Tibial artery (tissue), 4 donors: Measurements from ENCODE around the gene FAM120B.

Experiments used
- DNase-seq, 2 donors: peaks; one replicate each; pipeline ENCODE4 v3.0.0-alpha.2; 2019
- H3K27ac ChIP-seq, 2 donors: fragments of 200-600 bp; sonication (generic) in 1 of 2; 1 replicate in 1 of 2; 2 replicates in 1 of 2; pipeline ENCODE4 v1.5.1; 2018 to 2019; ENCODE audit warnings: mild to moderate bottlenecking in 1 of 2
- H3K27me3 ChIP-seq, 2 donors: fragments of 200-600 bp; sonication (generic) in 1 of 2; one replicate each; pipeline versions ENCODE4 v1.5.1 to v1.6.0; 2016 to 2019
- H3K36me3 ChIP-seq, 3 donors: fragments of 200-600 bp; sonication (generic) in 2 of 3; one replicate each; pipeline ENCODE4 v1.5.1; 2016 to 2019; ENCODE audit warnings: mild to moderate bottlenecking in 2 of 3
- H3K4me1 ChIP-seq, 4 donors: fragments of 200-600 bp; sonication (generic) in 2 of 4; 1 replicate in 3 of 4; 2 replicates in 1 of 4; pipeline ENCODE4 v1.5.1; 2016 to 2019
- H3K4me3 ChIP-seq, 2 donors: fragments of 200-600 bp; sonication (generic) in 1 of 2; 1 replicate in 1 of 2; 2 replicates in 1 of 2; pipeline ENCODE4 v1.5.1; 2018 to 2019; ENCODE audit warnings: mild to moderate bottlenecking in 2 of 2
- H3K9me3 ChIP-seq, 3 donors: fragments of 200-600 bp; sonication (generic) in 1 of 3; one replicate each; pipeline ENCODE4 v1.5.1; 2016 to 2019
- intact Hi-C: fragments of 100-400 bp; cut with DNase I; formaldehyde crosslinking; loops from one replicate; pipeline ENCODE4 v1.15.0; 2023; ENCODE audit warnings: low total_unique reads
- TF ChIP-seq, protein P1 (sequence below), 2 experiments: fragments of 200-600 bp in 1 of 2; fragments of 450-650 bp in 1 of 2; IDR thresholded peaks; one replicate each; pipeline ENCODE4 v1.5.1; 2017 to 2019; ENCODE audit warnings: antibody characterized with exemption in 2 of 2, mild to moderate bottlenecking in 1 of 2, moderate library complexity in 1 of 2

Gene FAM120B

DNA sequence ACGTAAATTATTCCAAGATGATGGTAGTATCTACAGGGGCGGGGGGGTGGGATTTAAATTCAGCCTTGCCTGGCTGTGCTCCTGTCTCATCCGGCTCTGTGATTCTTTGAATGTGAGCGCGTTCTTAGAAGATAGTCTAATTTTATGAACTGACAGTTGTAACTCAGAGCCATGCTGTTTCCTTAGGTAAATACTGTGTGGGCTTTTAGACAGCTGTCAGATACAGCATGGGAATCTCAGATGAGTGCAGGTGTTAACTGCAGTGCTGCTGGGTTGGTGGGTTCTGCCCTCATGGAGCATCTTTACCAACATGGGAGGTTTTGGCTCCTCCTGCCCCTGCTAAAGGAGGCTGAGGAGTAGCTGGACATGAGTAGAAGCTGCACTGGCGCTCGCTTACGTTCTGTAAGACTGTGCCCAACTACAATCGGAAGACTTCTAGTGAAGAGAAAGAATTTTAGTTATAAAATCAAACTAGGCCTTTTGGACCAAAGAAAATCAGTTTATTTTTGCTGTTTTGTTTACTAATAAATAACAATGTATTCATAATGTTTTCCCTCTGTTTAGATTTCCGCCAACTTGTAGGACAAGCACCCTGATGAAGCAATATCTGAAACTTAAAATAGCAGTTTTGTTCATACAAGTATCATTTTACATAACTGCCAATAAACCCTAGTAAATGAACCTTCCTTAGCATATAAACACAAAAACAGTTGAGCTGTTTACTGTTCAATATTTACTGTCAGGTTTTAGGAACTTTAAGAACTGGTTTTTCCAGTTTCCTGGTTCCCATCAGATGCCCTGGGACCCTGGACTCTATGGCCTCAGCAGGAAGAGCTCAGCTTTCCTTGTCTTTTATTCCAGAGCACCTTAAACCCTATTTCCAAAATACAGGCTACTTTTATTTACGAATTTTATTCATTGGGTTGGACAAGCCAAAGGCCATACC is 66.1 kb downstream of the FAM120B start:
- H3K9me3 ChIP-seq, result no peaks in the 10 kb centered on the region
- peaks cover 0 to 5% (median 0%) of the 10 kb centered on the region in 4 donors for H3K4me1 ChIP-seq
- H3K36me3 ChIP-seq, result peaks cover 0 to 56% (median 41%) of the 10 kb centered on the region in 3 donors
- TF ChIP-seq, protein P1, sequence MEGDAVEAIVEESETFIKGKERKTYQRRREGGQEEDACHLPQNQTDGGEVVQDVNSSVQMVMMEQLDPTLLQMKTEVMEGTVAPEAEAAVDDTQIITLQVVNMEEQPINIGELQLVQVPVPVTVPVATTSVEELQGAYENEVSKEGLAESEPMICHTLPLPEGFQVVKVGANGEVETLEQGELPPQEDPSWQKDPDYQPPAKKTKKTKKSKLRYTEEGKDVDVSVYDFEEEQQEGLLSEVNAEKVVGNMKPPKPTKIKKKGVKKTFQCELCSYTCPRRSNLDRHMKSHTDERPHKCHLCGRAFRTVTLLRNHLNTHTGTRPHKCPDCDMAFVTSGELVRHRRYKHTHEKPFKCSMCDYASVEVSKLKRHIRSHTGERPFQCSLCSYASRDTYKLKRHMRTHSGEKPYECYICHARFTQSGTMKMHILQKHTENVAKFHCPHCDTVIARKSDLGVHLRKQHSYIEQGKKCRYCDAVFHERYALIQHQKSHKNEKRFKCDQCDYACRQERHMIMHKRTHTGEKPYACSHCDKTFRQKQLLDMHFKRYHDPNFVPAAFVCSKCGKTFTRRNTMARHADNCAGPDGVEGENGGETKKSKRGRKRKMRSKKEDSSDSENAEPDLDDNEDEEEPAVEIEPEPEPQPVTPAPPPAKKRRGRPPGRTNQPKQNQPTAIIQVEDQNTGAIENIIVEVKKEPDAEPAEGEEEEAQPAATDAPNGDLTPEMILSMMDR (IDR thresholded peaks at IDR 0.05), result no peak
- no peak for DNase-seq
- no peak overlapping the region for H3K4me3 ChIP-seq
- H3K27ac ChIP-seq, result no peak overlapping the region
- intact Hi-C loops, result no loop called here
- no peaks in the 10 kb centered on the region for H3K27me3 ChIP-seq

DNA sequence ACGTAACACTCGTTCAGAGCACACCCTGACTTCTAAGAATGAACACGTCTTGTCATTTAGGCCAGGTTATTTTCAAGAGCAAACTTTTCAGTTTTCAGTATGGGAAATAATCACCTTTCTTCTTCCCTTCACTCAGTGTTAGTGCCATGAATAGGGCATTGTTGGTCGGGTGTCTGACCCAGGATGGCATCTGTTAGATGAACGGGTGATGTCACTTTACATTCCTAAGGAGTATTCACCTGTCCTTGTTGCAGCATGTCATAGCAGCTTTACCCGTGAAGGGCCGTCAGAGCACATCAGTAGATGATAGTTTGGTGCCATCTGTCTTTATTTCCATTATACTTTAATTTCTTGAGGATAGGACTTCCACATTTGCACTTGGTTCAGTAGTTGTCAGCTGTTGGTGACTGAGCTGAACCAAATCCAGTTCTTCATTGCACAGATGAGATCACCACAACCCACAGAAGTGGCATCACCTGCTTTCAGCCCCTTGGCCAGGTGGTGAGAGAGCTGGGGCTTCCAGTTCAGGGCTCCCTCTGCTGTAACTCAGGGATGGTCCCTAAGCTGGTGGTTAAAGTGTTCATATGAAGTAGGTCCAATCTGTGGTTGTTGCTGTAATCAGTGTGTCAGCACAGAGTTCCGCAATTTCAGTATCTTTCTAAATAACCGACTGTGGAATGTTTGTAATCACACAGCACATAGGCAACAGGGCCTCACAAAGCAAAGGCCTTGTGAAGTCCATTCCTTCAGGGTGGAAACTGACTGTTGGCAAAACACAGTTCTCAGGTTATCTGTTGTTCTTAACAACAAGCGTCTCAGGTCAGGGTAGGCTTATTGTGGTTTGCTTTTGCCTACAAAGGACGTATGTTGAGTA is 68.2 kb downstream of the FAM120B start:
- H3K36me3 ChIP-seq, result peaks cover 0 to 40% (median 35%) of the 10 kb centered on the region in 3 donors
- DNase-seq, result no peak
- peaks cover 0 to 5% (median 0%) of the 10 kb centered on the region in 4 donors for H3K4me1 ChIP-seq
- no peak overlapping the region for H3K27ac ChIP-seq
- TF ChIP-seq, protein P1 (IDR thresholded peaks at IDR 0.05), result no peak
- H3K9me3 ChIP-seq, result no peaks in the 10 kb centered on the region
- H3K27me3 ChIP-seq, result no peaks in the 10 kb centered on the region
- H3K4me3 ChIP-seq, result no peak overlapping the region
- intact Hi-C loops, result no loop called here

DNA sequence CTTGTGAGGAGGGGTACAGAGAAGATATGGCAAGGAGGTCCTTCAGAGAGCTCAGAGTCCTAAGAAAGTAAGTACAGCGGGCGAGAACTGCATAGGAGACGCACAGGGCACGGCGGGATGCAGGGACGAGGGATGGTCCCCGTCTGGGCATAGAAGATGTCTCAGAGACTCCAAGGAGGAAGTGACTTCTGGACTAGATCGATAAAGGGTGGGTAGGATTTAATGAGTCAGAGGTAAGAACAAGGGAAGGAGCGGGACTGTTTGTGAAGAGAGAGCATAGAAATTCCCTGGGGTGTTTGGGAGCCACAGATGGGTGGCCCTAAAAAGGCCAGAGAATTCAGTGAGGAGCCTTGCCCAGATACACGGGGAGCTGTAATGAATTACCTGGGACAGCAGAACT is 69.1 kb downstream of the FAM120B start:
- H3K9me3 ChIP-seq, result no peaks in the 10 kb centered on the region
- TF ChIP-seq, protein P1 (IDR thresholded peaks at IDR 0.05), result no peak
- peaks cover 0 to 35% (median 32%) of the 10 kb centered on the region in 3 donors for H3K36me3 ChIP-seq
- no peaks in the 10 kb centered on the region for H3K27me3 ChIP-seq
- H3K27ac ChIP-seq, result no peak overlapping the region
- H3K4me1 ChIP-seq, result peaks cover 0 to 5% (median 0%) of the 10 kb centered on the region in 4 donors
- no peak for DNase-seq
- H3K4me3 ChIP-seq, result no peak overlapping the region
- intact Hi-C loops, result no loop called here

DNA sequence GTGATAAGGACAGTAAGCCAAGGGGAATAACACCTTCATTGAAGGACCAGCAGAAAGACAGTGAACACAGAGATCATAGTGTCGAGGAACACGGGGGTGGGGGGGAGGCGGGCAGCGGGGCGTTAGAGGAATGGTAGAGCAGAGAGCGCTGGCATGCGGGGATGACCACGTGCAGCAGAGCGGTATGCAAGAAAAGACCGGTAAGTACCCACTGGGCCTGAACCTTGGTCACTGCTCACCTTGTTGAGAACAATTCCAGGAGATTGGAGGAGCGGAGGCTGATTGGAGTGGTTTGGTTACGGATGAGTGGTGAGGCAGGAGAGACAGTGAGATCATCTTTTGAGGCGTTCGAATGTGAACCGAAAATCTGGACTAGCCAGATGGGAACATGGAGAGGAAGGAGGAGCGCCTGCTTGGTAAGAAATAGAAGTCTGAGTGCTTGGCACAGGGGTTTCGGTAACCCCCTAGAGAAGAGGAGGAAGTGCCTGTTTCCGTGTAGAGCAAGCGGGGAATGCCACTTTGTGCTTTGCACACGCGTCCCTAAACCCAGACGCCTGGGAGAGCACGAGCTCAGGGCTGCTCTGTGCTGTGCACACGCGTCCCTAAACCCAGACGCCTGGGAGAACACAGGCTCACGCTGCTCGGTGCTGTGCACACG is 70.0 kb downstream of the FAM120B start:
- intact Hi-C loops, result no loop called here
- Histone ChIP-seq H3K27me3 (no peaks in the 10 kb centered on the region), H3K4me1 (peaks cover 0 to 5% (median 0%) of the 10 kb centered on the region in 4 donors), H3K4me3 (no peak overlapping the region), H3K36me3 (peaks cover 0 to 30% (median 29%) of the 10 kb centered on the region in 3 donors), H3K27ac (no peak overlapping the region), H3K9me3 (no peaks in the 10 kb centered on the region)
- TF ChIP-seq, protein P1 (IDR thresholded peaks at IDR 0.05), result no peak
- DNase-seq, result no peak

DNA sequence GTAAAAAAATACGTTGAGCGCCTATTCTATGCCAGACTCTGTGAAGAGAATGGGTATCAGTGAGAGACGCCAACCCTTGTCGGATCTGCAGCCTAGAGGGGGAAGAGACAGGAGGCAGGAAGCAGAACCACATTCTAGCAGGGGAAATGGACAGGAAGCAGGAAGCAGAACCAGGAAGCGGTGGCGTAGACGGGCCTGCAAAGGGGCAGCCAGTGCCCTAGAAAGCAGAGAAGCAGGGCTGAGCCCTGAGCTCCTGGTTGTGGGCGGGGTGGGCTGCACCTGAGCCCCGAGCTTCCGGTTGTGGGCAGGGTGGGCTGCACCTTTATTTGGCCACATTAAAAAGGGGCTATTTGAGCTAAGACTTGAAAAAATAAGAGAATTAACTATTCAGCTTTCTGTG is 71.9 kb downstream of the FAM120B start:
- no peaks in the 10 kb centered on the region for H3K9me3 ChIP-seq
- no peak overlapping the region for H3K4me3 ChIP-seq
- no peak overlapping the region for H3K27ac ChIP-seq
- TF ChIP-seq, protein P1 (IDR thresholded peaks at IDR 0.05), result no peak
- no peaks in the 10 kb centered on the region for H3K27me3 ChIP-seq
- intact Hi-C loops, result no loop called here
- H3K4me1 ChIP-seq, result peaks cover 0 to 4% (median 0%) of the 10 kb centered on the region in 4 donors
- H3K36me3 ChIP-seq, result peaks cover 0 to 27% (median 24%) of the 10 kb centered on the region in 3 donors
- no peak for DNase-seq
